NCI-H1105 treated with DMSO at 0.1 percent for 48 hours (cell line): ENCODE measurements around the gene MROH7.

Experiments used
- DNase-seq: peaks from one replicate; lab custom pipeline; 2025; lab: John Stamatoyannopoulos, UW

MROH7 gene

DNA sequence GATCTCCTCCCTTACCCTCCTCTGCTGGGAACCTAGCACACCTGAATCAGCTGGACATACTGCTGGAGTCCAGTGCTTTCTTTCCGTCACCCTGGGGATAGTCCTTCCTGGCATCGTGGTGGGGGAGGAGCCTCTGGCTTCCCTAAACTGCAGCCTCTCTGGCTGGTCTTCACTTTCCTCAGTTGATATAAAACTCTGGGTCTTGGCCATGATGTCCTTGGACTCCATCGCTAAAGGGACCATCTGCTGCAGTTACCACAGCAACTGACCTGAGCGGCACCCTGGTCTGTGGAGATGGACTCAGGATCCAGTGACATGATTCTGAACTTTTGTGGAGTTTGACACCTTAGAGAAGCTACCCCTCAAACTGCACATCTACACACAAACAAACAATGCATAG, 99.9 kb downstream of the MROH7 start:
- DNase-seq: no peak

GRCh38 chr1:54742282-54742681, 100.7 kb downstream of the MROH7 start:
- DNase-seq: no peak

GRCh38 chr1:54743416-54744226, 102.0 kb downstream of the MROH7 start:
- DNase-seq: no peak

DNA sequence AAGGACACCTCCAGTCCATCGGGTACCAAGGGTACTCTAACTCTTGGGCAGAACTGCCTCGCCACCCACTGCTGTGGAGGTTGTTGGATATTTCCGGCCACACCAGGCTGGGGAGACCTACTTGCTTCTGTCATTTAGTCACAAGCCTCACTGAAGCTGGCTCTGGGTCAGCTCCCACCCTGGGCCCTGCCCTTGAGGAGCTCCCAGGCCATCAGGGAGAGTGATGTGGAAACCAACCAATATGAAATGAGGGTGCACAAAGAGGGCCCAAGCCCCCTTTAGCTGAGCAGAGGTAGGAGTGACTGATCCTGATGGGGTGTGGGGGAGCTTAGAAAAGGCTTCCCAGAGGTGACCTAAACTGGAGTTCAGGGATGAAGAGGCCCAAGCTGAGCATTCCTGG, 103.1 kb downstream of the MROH7 start:
- DNase-seq: no peak

DNA sequence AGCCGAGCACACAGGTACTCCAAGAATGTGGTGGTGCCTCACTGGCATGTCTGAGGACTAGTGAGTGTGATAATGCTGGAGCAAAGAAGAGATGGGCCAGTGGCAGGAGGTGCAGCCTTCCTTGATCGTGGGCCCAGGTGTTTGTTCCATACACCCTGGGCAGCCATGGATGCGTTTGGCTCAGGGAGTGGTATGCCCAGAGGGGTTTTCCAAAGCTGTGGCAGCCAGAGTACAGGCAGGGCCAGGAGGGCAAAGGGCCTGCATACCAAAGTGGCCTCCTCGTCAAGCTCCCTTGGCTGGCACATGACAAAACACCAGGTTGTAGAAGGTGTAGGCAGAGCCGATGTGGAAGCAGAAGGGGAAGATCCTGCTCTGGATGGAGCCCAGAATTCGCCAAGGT, 103.7 kb downstream of the MROH7 start:
- no peak for DNase-seq

- no peak for DNase-seq
Measured at GRCh38 chr1:54745864-54746263, 104.3 kb downstream of the MROH7 start.

- no peak for DNase-seq
Measured at GRCh38 chr1:54748094-54748835, 106.7 kb downstream of the MROH7 start.

GRCh38 chr1:54750596-54750995, 109.0 kb downstream of the MROH7 start:
- DNase-seq: no peak

DNA sequence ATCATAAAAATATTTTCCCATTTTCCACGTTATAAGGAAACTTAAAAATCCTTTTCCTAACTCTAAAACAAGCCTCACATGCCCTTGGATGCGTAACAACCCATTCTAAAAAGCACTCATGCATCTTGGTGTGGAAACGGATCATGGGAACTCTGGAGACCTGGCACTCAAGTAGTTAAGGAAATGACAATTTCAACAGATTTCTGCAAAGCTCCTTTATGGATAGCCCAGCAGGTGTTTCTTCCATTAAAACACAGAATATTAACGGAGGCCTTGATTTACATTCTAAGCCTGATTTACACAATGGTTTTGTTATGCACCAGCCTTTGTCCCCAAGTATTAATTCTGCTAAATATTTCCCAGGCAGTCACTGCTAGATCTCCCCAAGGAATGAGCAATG, 109.8 kb downstream of the MROH7 start:
- no peak for DNase-seq

- DNase-seq: no peak
Measured at GRCh38 chr1:54754045-54754444, 112.5 kb downstream of the MROH7 start.

DNA sequence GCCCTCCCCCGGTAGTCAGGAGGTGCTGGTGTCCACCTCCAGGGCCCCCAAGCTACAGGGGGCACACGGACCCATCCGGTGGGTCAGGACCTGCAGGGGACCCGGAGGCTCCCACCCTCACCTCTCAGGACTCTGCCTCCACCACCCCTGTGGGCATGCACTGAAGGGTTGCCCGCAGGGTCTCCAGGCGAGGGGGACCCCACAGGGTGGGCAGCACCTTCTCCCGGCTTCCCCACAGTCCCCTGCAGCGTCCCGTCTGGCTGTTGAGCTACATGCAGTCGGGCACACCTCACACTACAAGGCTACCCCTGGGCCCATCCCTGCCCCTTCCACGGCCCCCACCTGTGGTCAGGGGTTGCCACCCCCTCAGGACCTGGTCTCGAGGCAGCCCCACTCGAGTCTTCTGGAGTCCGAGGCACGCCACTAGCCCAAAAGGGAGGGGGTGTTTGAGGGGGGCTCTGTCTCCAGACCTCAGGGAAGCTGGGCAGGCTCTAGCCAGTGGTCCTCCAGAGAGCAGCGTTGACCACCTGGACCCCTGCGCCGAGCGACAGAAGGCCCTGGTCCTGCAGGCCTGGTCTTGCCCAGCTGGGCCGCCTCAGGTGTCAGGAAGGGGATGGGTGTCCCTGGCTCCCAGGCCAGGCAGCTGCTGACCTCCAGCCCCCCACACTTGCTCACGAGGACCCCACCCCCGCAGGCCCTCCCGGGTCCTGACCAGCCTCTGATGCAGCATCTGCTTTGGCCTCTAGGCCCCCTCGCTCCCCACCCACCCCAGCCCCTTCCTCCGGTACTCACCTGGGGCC, 113.1 kb downstream of the MROH7 start:
- DNase-seq: no peak

DNA sequence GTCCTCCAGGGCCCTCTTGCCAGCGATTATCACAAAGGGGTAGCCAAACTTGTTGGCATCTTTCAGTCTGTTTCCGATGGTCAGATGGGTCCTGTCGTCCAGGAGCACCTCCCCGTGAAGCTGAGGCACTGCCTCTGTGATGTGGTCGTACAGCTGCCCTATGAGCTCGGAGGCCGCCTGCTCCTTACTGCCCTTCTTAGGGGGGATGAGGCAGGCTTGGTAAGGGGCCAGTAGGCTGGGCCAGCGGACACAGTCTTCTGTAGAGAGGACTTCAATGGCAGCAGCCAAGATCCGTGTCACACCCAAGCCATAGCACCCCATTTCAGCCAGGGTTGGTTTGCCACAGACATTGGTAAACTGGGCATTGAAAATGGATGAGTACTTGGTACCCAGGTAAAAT, 116.2 kb downstream of the MROH7 start:
- no peak for DNase-seq

GRCh38 chr1:54758678-54759348, 117.2 kb downstream of the MROH7 start:
- DNase-seq: no peak
